ENCODE data around the gene TNC.

Gene TNC

GRCh38 chr9:115035841-115036612 lies 81.9 kb downstream of the TNC start:
- no peak overlapping the region for H3K4me3 ChIP-seq (ENCODE audit: extremely low read depth, insufficient read depth, low read length, poor library complexity, severe bottlenecking)
- H3K27ac ChIP-seq (ENCODE audit: low read depth, low read length, severe bottlenecking): peak overlapping the region; percentile 68
- WGBS, 2 experiments (ENCODE audit: insufficient coverage in 2 of 2): 94 to 95% methylated on average over 10 to 14 of the region's 17 CpGs
- H3K4me1 ChIP-seq (ENCODE audit: control insufficient read depth, insufficient read depth, low read length, poor library complexity, severe bottlenecking): peaks cover 23% of the 10 kb centered on the region
- H3K36me3 ChIP-seq (ENCODE audit: control insufficient read depth, insufficient read depth, low read length): peaks cover 26% of the 10 kb centered on the region
- H3K9me3 ChIP-seq (ENCODE audit: control insufficient read depth, low read length): no peaks in the 10 kb centered on the region

- peaks cover 23% of the 10 kb centered on the region for H3K4me1 ChIP-seq (ENCODE audit: control insufficient read depth, insufficient read depth, low read length, poor library complexity, severe bottlenecking)
- WGBS, 2 experiments (ENCODE audit: insufficient coverage in 2 of 2): no CpG with 5 or more reads among the region's 1 CpG
- H3K9me3 ChIP-seq (ENCODE audit: control insufficient read depth, low read length): no peaks in the 10 kb centered on the region
- H3K4me3 ChIP-seq (ENCODE audit: extremely low read depth, insufficient read depth, low read length, poor library complexity, severe bottlenecking): no peak overlapping the region
- peaks cover 31% of the 10 kb centered on the region for H3K36me3 ChIP-seq (ENCODE audit: control insufficient read depth, insufficient read depth, low read length)
- H3K27ac ChIP-seq (ENCODE audit: low read depth, low read length, severe bottlenecking): no peak overlapping the region
These were observed 83.2 kb downstream of the TNC start for GRCh38 chr9:115034801-115035200.

GRCh38 chr9:115033800-115034199 lies 84.2 kb downstream of the TNC start:
- H3K9me3 ChIP-seq (ENCODE audit: control insufficient read depth, low read length): no peaks in the 10 kb centered on the region
- peaks cover 26% of the 10 kb centered on the region for H3K4me1 ChIP-seq (ENCODE audit: control insufficient read depth, insufficient read depth, low read length, poor library complexity, severe bottlenecking)
- peaks cover 24% of the 10 kb centered on the region for H3K36me3 ChIP-seq (ENCODE audit: control insufficient read depth, insufficient read depth, low read length)
- 90 to 100% methylated on average over 2 of the region's 2 CpGs for WGBS, 2 experiments (ENCODE audit: insufficient coverage in 2 of 2)
- H3K4me3 ChIP-seq (ENCODE audit: extremely low read depth, insufficient read depth, low read length, poor library complexity, severe bottlenecking): no peak overlapping the region
- H3K27ac ChIP-seq (ENCODE audit: low read depth, low read length, severe bottlenecking): no peak overlapping the region

GRCh38 chr9:115032296-115032695 lies 85.7 kb downstream of the TNC start:
- Histone ChIP-seq H3K4me3 (ENCODE audit: extremely low read depth, insufficient read depth, low read length, poor library complexity, severe bottlenecking) (no peak overlapping the region), H3K4me1 (ENCODE audit: control insufficient read depth, insufficient read depth, low read length, poor library complexity, severe bottlenecking) (peaks cover 30% of the 10 kb centered on the region), H3K9me3 (ENCODE audit: control insufficient read depth, low read length) (no peaks in the 10 kb centered on the region), H3K36me3 (ENCODE audit: control insufficient read depth, insufficient read depth, low read length) (peaks cover 26% of the 10 kb centered on the region), H3K27ac (ENCODE audit: low read depth, low read length, severe bottlenecking) (no peak overlapping the region)
- 85 to 91% methylated on average over 1 of the region's 1 CpG for WGBS, 2 experiments (ENCODE audit: insufficient coverage in 2 of 2)

- 71 to 80% methylated on average over 1 of the region's 4 CpGs for WGBS, 2 experiments (ENCODE audit: insufficient coverage in 2 of 2)
- Histone ChIP-seq H3K36me3 (ENCODE audit: control insufficient read depth, insufficient read depth, low read length) (peaks cover 24% of the 10 kb centered on the region), H3K4me1 (ENCODE audit: control insufficient read depth, insufficient read depth, low read length, poor library complexity, severe bottlenecking) (peaks cover 21% of the 10 kb centered on the region)
These were observed 88.0 kb downstream of the TNC start for GRCh38 chr9:115030006-115030405.

GRCh38 chr9:115025721-115026120 lies 92.2 kb downstream of the TNC start:
- peaks cover 7% of the 10 kb centered on the region for H3K4me1 ChIP-seq (ENCODE audit: control insufficient read depth, insufficient read depth, low read length, poor library complexity, severe bottlenecking)
- no peaks in the 10 kb centered on the region for H3K9me3 ChIP-seq (ENCODE audit: control insufficient read depth, low read length)
- H3K4me3 ChIP-seq (ENCODE audit: extremely low read depth, insufficient read depth, low read length, poor library complexity, severe bottlenecking): no peak overlapping the region
- H3K27ac ChIP-seq (ENCODE audit: low read depth, low read length, severe bottlenecking): no peak overlapping the region
- H3K36me3 ChIP-seq (ENCODE audit: control insufficient read depth, insufficient read depth, low read length): peaks cover 26% of the 10 kb centered on the region

More at GRCh38 chr9:115030006-115030405, 88.0 kb downstream of the TNC start:
- Histone ChIP-seq H3K9me3 (ENCODE audit: control insufficient read depth, low read length) (no peaks in the 10 kb centered on the region), H3K27ac (ENCODE audit: low read depth, low read length, severe bottlenecking) (no peak overlapping the region), H3K4me3 (ENCODE audit: extremely low read depth, insufficient read depth, low read length, poor library complexity, severe bottlenecking) (no peak overlapping the region)

- WGBS, 2 experiments (ENCODE audit: insufficient coverage in 2 of 2): 79 to 95% methylated on average over 3 to 4 of the region's 5 CpGs
- no peak overlapping the region for H3K27ac ChIP-seq (ENCODE audit: low read depth, low read length, severe bottlenecking)
These were observed 92.9 kb downstream of the TNC start for GRCh38 chr9:115024925-115025535.

GRCh38 chr9:115022760-115023434 lies 95.1 kb downstream of the TNC start:
- peaks cover 24% of the 10 kb centered on the region for H3K36me3 ChIP-seq (ENCODE audit: control insufficient read depth, insufficient read depth, low read length)
- no peak overlapping the region for H3K4me3 ChIP-seq (ENCODE audit: extremely low read depth, insufficient read depth, low read length, poor library complexity, severe bottlenecking)
- no peaks in the 10 kb centered on the region for H3K4me1 ChIP-seq (ENCODE audit: control insufficient read depth, insufficient read depth, low read length, poor library complexity, severe bottlenecking)
- WGBS, 2 experiments (ENCODE audit: insufficient coverage in 2 of 2): 65 to 85% methylated on average over 2 to 5 of the region's 6 CpGs
- no peaks in the 10 kb centered on the region for H3K9me3 ChIP-seq (ENCODE audit: control insufficient read depth, low read length)
- no peak overlapping the region for H3K27ac ChIP-seq (ENCODE audit: low read depth, low read length, severe bottlenecking)

More at GRCh38 chr9:115024925-115025535, 92.9 kb downstream of the TNC start:
- no peaks in the 10 kb centered on the region for H3K9me3 ChIP-seq (ENCODE audit: control insufficient read depth, low read length)
- H3K36me3 ChIP-seq (ENCODE audit: control insufficient read depth, insufficient read depth, low read length): peaks cover 25% of the 10 kb centered on the region
- no peak overlapping the region for H3K4me3 ChIP-seq (ENCODE audit: extremely low read depth, insufficient read depth, low read length, poor library complexity, severe bottlenecking)
- H3K4me1 ChIP-seq (ENCODE audit: control insufficient read depth, insufficient read depth, low read length, poor library complexity, severe bottlenecking): peaks cover 7% of the 10 kb centered on the region

GRCh38 chr9:115018547-115019435 lies 99.2 kb downstream of the TNC start:
- H3K4me1 ChIP-seq (ENCODE audit: control insufficient read depth, insufficient read depth, low read length, poor library complexity, severe bottlenecking): no peaks in the 10 kb centered on the region
- no peaks in the 10 kb centered on the region for H3K9me3 ChIP-seq (ENCODE audit: control insufficient read depth, low read length)
- 81 to 83% methylated on average over 6 to 7 of the region's 8 CpGs for WGBS, 2 experiments (ENCODE audit: insufficient coverage in 2 of 2)
- peaks cover 12% of the 10 kb centered on the region for H3K36me3 ChIP-seq (ENCODE audit: control insufficient read depth, insufficient read depth, low read length)
- no peak overlapping the region for H3K27ac ChIP-seq (ENCODE audit: low read depth, low read length, severe bottlenecking)
- no peak overlapping the region for H3K4me3 ChIP-seq (ENCODE audit: extremely low read depth, insufficient read depth, low read length, poor library complexity, severe bottlenecking)

- WGBS, 2 experiments (ENCODE audit: insufficient coverage in 2 of 2): 75 to 80% methylated on average over 4 to 5 of the region's 5 CpGs
- H3K4me3 ChIP-seq (ENCODE audit: extremely low read depth, insufficient read depth, low read length, poor library complexity, severe bottlenecking): no peak overlapping the region
These were observed 101.6 kb downstream of the TNC start for GRCh38 chr9:115016344-115016743.

More at GRCh38 chr9:115016344-115016743, 101.6 kb downstream of the TNC start:
- Histone ChIP-seq H3K4me1 (ENCODE audit: control insufficient read depth, insufficient read depth, low read length, poor library complexity, severe bottlenecking) (peaks cover 3% of the 10 kb centered on the region), H3K27ac (ENCODE audit: low read depth, low read length, severe bottlenecking) (no peak overlapping the region), H3K36me3 (ENCODE audit: control insufficient read depth, insufficient read depth, low read length) (peaks cover 3% of the 10 kb centered on the region), H3K9me3 (ENCODE audit: control insufficient read depth, low read length) (no peaks in the 10 kb centered on the region)
